Measurements from ENCODE around the gene CCSER1.
"Not testable (repeated sequence)": the region's sequence is repeated elsewhere in the genome, so short reads cannot be mapped to it uniquely, and the experiment has no call there.

The CCSER1 gene

GRCh38 chr4:91279899-91280298, 1152.7 kb downstream of the CCSER1 start:
- no peak for DNase-seq (ENCODE audit: low read depth, low spot score)

- DNase-seq (ENCODE audit: low read depth, low spot score), result no peak
These were observed 1153.5 kb downstream of the CCSER1 start for GRCh38 chr4:91280551-91281290.

- no peak for DNase-seq (ENCODE audit: low read depth, low spot score)
These were observed 1155.0 kb downstream of the CCSER1 start for GRCh38 chr4:91282217-91282616.

GRCh38 chr4:91283726-91284230, 1156.6 kb downstream of the CCSER1 start:
- no peak for DNase-seq (ENCODE audit: low read depth, low spot score)

- no peak for DNase-seq (ENCODE audit: low read depth, low spot score)
These were observed 1157.3 kb downstream of the CCSER1 start for GRCh38 chr4:91284480-91284879.

- no peak for DNase-seq (ENCODE audit: low read depth, low spot score)
These were observed 1158.3 kb downstream of the CCSER1 start for GRCh38 chr4:91285487-91285886.

- no peak for DNase-seq (ENCODE audit: low read depth, low spot score)
These were observed 1161.6 kb downstream of the CCSER1 start for GRCh38 chr4:91288702-91289311.

GRCh38 chr4:91298156-91298700, 1171.0 kb downstream of the CCSER1 start:
- DNase-seq (ENCODE audit: low read depth, low spot score), result no peak

- no peak for DNase-seq (ENCODE audit: low read depth, low spot score)
These were observed 1171.6 kb downstream of the CCSER1 start for GRCh38 chr4:91298824-91299223.

GRCh38 chr4:91302120-91302519, 1174.9 kb downstream of the CCSER1 start:
- no peak for DNase-seq (ENCODE audit: low read depth, low spot score)

- DNase-seq (ENCODE audit: low read depth, low spot score), result no peak
These were observed 1177.1 kb downstream of the CCSER1 start for GRCh38 chr4:91304292-91304691.

GRCh38 chr4:91317434-91317833, 1190.2 kb downstream of the CCSER1 start:
- no peak for DNase-seq (ENCODE audit: low read depth, low spot score)

- no peak for DNase-seq (ENCODE audit: low read depth, low spot score)
These were observed 1192.5 kb downstream of the CCSER1 start for GRCh38 chr4:91319556-91320268.

- DNase-seq (ENCODE audit: low read depth, low spot score), result no peak
These were observed 1195.8 kb downstream of the CCSER1 start for GRCh38 chr4:91322961-91323360.

- no peak for DNase-seq (ENCODE audit: low read depth, low spot score)
These were observed 1198.3 kb downstream of the CCSER1 start for GRCh38 chr4:91325495-91325894.

GRCh38 chr4:91326167-91326566, 1199.0 kb downstream of the CCSER1 start:
- DNase-seq (ENCODE audit: low read depth, low spot score), result not testable (repeated sequence)

GRCh38 chr4:91330555-91331137, 1203.5 kb downstream of the CCSER1 start:
- no peak for DNase-seq (ENCODE audit: low read depth, low spot score)

GRCh38 chr4:91340822-91341221, 1213.6 kb downstream of the CCSER1 start:
- DNase-seq (ENCODE audit: low read depth, low spot score), result no peak

- no peak for DNase-seq (ENCODE audit: low read depth, low spot score)
These were observed 1218.4 kb downstream of the CCSER1 start for GRCh38 chr4:91345632-91346031.

- not testable (repeated sequence) for DNase-seq (ENCODE audit: low read depth, low spot score)
These were observed 1229.3 kb downstream of the CCSER1 start for GRCh38 chr4:91356496-91356895.

GRCh38 chr4:91358016-91358415, 1230.8 kb downstream of the CCSER1 start:
- DNase-seq (ENCODE audit: low read depth, low spot score), result not testable (repeated sequence)

GRCh38 chr4:91358621-91359020, 1231.4 kb downstream of the CCSER1 start:
- not testable (repeated sequence) for DNase-seq (ENCODE audit: low read depth, low spot score)

Measured in iPS DF 19.7 (cell line).